ENCODE data around the gene LCE6A.
A peak's percentile ranks its signal among the peaks of the same experiment; 100 is the strongest.

LCE6A gene

GRCh38 chr1:152873495-152873894 lies 30.8 kb downstream of the LCE6A start:
- FAIRE-seq (no peak), DNase-seq (ENCODE audit: low spot score) (no peak)

- FAIRE-seq (no peak), DNase-seq (ENCODE audit: low spot score) (no peak)
Observed at GRCh38 chr1:152876827-152877226, 34.2 kb downstream of the LCE6A start.

GRCh38 chr1:152878042-152878441 lies 35.4 kb downstream of the LCE6A start, which contains the start of gene SMCP:
Gene SMCP (plus strand): TSS chr1:152878322. CDS start chr1:152884423, 6,101 bp downstream.
- DNase-seq (ENCODE audit: low spot score) (no peak), FAIRE-seq (no peak)

- no peak for FAIRE-seq
- no peak for DNase-seq (ENCODE audit: low spot score)
Observed at GRCh38 chr1:152879559-152880198, 37.0 kb downstream of the LCE6A start.

GRCh38 chr1:152880316-152880715 lies 37.7 kb downstream of the LCE6A start:
- FAIRE-seq (no peak), DNase-seq (ENCODE audit: low spot score) (no peak)

- DNase-seq (ENCODE audit: low spot score) (no peak), FAIRE-seq (no peak)
Observed at GRCh38 chr1:152880907-152881306, 38.3 kb downstream of the LCE6A start.

GRCh38 chr1:152884085-152884484 lies 41.4 kb downstream of the LCE6A start:
- FAIRE-seq: no peak
- DNase-seq (ENCODE audit: low spot score): no peak

GRCh38 chr1:152884506-152884905 lies 41.9 kb downstream of the LCE6A start:
- DNase-seq (ENCODE audit: low spot score) (no peak), FAIRE-seq (no peak)

GRCh38 chr1:152884966-152885624 lies 42.4 kb downstream of the LCE6A start:
- DNase-seq (ENCODE audit: low spot score): peak; percentile 46
- no peak for FAIRE-seq

- FAIRE-seq: no peak
- no peak for DNase-seq (ENCODE audit: low spot score)
Observed at GRCh38 chr1:152886085-152886484, 43.4 kb downstream of the LCE6A start.

GRCh38 chr1:152886758-152887409 lies 44.2 kb downstream of the LCE6A start:
- FAIRE-seq: peak; percentile 67
- no peak for DNase-seq (ENCODE audit: low spot score)

- no peak for FAIRE-seq
Observed at GRCh38 chr1:152888126-152888525, 45.5 kb downstream of the LCE6A start.

More at GRCh38 chr1:152888126-152888525, 45.5 kb downstream of the LCE6A start:
- no peak for DNase-seq (ENCODE audit: low spot score)

Measured in urothelium cell line (cell line).